Activated T-helper 1 cell treated with anti-CD3 and anti-CD28 coated beads, Interleukin-2, amount 50 U/mL, for 16 hours (primary cell): ENCODE data around the gene CAB39.

Source experiments
- DNase-seq, 2 donors: peaks; one replicate each; pipeline ENCODE4 v3.0.0-alpha.2; 2020; ENCODE audit warnings: low read depth in 1 of 2, low spot score in 1 of 2

The CAB39 gene

DNA sequence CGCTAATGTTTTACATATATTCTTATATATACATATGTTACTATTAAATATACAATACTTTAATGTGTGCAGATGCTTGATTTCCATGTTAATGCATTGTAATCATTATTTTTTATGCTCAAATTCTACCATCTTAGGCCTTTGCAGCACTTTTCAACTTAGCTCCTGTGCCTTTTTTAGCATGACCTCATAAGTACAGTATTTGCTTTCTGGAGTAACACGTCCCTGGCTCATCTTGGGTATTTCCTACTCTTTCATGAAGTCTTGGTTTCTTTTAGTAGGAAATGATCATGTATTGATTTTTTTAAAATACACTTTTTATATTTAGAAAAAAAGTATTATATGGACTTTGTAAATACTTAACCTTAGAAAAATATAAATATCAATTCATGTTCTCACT, 36.5 kb downstream of the CAB39 start:
- no peak for DNase-seq

- DNase-seq: no peak
These were observed 38.4 kb downstream of the CAB39 start for GRCh38 chr2:230751062-230751461.

GRCh38 chr2:230754200-230754599, 41.6 kb downstream of the CAB39 start:
- DNase-seq: no peak

DNA sequence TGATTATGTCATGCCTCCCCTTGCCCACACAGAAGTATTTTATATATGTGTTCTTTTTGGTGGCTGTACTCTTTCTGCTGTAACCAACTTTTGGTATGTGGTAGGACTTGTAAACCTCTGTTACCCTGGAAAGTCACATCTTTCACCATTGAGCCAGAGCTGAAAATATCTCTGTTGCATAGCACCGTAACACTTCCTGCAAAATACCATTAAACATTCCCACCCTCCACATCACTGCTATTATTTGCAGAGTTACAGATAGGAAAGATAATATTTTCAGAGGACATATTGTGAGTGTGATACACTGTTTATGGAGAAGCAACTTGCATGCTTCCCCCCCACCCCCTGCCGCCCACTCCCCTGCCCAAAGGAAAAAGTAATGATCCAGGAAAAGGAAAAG, 44.8 kb downstream of the CAB39 start:
- no peak for DNase-seq

GRCh38 chr2:230758566-230759480, 46.2 kb downstream of the CAB39 start:
- no peak for DNase-seq

- no peak for DNase-seq
These were observed 47.0 kb downstream of the CAB39 start for GRCh38 chr2:230759481-230760167.

GRCh38 chr2:230761704-230762103, 49.1 kb downstream of the CAB39 start:
- no peak for DNase-seq

- DNase-seq: no peak
These were observed 49.8 kb downstream of the CAB39 start for GRCh38 chr2:230762317-230762896.

DNA sequence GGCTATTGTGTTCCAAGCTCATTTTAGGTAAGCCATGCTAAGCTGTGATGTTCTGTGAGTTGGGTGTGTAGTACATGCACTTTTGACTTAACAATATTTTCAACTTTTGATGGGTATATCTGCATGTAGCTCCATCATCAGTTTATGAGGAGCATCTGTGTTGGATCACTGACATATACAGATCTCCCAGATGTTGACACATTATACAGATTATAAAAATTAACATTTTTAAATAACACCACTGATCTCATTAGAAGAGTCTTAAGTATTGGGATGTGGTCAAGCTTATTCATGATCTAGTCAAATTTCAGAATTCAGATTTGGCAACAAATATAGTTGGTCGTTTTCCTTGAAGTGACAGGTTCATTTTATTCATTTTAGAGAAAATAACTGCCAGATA, 51.7 kb downstream of the CAB39 start:
- DNase-seq: no peak

DNA sequence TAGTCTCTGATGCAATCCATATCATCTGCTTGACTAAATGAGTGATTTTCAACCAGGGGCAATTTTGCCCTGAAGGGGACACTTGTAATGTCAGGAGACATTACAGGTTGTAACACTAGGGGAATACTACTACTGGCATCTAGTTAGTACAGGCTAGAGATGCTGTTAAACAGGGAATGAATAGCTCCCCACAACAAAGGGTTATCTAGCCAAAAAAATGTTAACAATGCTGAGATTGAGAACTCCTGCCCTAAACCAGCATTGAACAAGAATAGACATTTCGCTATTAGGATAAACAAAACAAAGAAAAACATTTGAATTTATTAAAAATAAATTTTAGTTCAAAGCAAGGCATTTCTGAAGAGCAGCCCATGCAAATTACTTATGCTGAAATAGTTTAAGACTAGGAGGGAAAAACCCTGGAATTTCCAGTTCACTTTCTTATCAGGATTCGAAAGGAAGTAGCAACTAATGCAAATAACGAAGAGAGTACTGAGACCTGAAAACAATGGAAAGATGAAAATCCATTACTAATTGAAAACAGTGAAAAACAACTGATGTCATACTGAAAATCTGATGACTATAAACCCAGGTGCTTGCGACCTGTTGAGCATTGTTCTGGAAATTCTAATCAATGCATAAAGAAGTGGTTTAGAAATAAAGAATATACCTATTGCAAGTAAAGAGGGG, 53.1 kb downstream of the CAB39 start:
- DNase-seq: no peak

GRCh38 chr2:230767862-230768388, 55.3 kb downstream of the CAB39 start:
- no peak for DNase-seq

GRCh38 chr2:230770804-230771203, 58.2 kb downstream of the CAB39 start:
- no peak for DNase-seq

- no peak for DNase-seq
These were observed 59.5 kb downstream of the CAB39 start for GRCh38 chr2:230772156-230772555.

DNA sequence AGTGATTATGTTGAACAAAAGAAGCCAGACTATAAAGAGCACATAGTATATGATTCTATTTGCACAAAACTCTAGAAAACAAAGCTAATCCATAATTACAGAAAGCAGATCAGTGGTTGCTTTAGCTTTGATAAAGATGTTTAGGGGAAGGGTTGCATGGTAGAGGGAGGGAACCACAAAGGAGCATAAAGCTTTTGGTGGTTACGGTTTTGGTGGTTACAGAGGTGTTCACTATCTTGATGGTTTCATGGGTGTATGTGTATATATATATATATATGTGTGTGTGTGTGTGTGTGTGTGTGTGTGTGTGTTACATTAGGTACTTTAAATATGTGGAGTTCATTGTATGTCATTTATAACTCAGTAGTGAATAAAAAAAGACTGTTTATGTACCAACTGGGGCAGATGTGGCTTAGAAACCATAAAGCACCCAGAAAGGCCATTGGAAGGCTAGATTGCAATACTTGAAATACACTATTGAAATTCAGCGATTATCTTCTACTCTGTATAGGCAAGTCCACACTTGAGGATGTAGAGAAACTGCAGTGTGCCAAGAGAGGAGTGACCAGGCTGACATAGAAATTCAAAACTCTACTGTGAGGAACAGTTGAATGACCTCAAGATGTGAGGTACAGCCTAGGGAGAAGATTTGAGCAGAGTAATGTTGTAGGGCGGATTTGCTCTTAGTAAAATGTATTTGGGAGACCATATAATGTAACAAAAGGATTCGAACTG, 60.6 kb downstream of the CAB39 start:
- no peak for DNase-seq

DNA sequence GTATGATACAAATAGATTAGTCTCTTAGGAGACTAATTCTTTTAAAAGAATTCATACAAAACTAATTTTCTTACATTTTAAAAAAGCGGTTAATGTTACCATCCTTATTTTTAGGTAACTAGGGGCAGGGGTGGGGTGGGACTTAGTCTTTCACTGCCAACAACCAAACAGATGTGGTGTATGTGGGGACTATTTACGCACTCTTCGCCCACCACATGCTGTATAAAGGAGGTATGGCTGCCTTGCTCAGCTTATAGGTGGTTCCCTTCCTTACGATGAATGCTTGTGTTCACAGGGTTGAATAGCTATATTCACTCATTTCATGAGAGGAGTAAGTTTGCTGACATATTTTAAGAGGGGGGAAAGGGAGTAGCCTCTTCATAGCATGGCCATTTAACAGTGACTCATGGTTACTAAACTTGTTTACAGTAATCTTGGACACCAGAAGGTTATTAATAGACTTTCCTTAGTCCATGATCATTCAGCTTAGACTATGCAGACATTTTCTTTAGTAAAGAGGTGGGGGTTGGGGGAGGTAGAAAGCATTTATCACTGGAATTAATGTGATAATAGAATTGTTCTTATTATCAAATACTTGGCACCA, 61.8 kb downstream of the CAB39 start:
- no peak for DNase-seq

- no peak for DNase-seq
These were observed 63.1 kb downstream of the CAB39 start for GRCh38 chr2:230775737-230776136.

DNA sequence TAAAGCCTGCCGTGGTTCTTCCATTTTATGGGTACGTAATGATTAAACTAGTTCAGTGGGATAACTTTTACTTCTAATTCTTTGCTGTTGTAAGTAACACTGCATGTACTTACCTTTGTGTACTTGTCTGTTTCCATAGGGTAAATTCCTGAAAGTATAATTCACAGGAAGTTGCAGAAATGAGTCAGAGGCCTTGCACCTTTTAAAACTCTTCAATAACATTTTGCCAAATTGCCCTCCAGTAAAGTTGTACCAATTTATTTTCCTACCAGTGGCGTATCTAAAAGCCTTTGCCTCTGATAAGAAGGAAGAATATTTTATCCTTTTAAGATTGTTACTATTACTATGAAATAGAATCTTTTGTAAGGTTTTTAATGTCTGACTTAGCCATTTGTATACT, 65.1 kb downstream of the CAB39 start:
- no peak for DNase-seq

GRCh38 chr2:230778350-230779063, 65.9 kb downstream of the CAB39 start:
- DNase-seq: no peak

GRCh38 chr2:230779126-230779525, 66.5 kb downstream of the CAB39 start:
- no peak for DNase-seq

DNA sequence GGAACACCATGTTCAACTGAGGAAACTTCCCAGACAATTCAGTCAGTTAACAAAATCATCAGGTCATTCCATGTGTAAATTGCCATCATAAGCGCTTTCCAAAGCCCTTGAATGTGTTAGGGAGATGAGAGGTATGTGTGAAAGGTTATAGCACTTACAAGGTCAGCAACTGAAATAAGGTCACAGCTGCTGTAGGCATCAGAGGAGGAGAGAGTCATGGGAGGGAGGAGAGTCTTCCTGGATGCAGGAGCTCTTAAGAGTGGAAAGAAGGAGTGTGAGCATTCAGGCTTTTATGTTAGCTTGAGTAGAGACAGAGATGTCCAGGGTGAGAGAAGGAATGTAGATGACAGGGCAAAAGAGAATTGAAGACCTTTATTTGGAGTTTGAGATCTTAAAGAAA, 67.0 kb downstream of the CAB39 start:
- DNase-seq: no peak
